HG02870 (cell line): ENCODE data around the gene JARID2.

Experiments used
- ATAC-seq: cut with Tn5 transposase; IDR thresholded peaks from one replicate; pipeline ENCODE4 v1.9.1; 2021; ENCODE audit warnings: mild to moderate bottlenecking, moderate library complexity; ENCODE audit not compliant: unreplicated experiment

The JARID2 gene

DNA sequence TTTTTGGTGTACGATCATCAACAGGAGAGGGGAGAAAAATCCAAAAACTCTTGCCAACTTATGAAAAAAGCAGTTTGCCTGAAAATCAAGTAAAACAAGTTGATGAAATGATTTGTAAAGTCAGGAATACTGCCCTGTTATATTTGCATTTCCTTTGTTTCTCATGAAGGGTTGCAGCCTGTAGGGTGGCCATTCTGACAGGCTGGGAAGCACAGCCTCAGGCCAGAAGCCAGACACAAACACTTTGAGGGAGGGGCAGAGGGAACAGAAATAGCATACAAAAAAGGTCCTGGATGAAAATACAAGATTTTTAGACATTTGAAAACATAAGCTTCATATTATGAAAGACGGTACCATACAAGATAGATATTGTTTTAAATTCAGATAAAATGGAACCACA lies 307.2 kb downstream of the JARID2 start:
- ATAC-seq: no peak

DNA sequence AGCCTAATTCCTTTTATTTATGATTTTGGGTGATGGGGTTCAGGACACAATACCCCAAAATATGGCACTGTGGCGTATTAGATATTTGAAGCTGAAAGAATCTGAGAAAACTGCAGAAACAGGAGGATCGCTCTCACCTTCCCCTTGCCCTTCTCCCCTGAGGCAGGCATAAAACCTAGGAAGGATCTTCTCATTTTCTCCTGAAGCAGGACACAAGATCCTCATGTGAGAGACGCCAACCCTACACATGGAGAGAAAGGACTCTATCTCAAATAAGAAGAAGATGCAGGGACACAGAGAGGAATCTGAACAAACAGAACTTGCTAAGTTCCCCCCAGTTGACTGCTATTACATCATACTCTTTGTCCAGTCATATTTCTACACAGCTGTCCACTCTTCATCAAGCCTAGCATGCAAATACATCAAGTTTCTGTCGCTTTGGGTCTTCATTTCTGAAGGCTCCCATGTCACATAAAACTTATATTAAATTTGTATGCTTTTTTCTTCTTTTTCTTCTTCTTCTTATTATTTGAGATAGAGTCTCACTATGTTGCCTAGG lies 307.9 kb downstream of the JARID2 start:
- ATAC-seq: no peak

DNA sequence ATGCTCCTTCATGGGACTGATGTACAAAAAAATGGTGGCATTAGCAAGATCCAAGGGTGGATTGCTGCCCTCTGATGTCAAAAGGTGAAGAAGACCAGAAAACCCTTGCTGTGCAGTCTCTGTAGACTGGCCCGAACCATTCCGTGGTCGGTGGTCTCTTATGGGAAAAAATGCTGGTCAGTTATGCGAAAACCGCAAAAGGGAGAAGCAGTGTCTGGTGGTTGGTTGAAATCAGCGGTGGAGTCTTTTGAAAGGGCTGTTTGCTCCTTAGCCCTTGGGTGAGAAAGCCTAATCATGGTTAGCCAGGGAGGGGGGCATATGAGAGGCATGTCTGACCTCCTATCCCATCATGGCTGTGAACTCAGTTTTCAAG lies 308.8 kb downstream of the JARID2 start:
- ATAC-seq: no peak

DNA sequence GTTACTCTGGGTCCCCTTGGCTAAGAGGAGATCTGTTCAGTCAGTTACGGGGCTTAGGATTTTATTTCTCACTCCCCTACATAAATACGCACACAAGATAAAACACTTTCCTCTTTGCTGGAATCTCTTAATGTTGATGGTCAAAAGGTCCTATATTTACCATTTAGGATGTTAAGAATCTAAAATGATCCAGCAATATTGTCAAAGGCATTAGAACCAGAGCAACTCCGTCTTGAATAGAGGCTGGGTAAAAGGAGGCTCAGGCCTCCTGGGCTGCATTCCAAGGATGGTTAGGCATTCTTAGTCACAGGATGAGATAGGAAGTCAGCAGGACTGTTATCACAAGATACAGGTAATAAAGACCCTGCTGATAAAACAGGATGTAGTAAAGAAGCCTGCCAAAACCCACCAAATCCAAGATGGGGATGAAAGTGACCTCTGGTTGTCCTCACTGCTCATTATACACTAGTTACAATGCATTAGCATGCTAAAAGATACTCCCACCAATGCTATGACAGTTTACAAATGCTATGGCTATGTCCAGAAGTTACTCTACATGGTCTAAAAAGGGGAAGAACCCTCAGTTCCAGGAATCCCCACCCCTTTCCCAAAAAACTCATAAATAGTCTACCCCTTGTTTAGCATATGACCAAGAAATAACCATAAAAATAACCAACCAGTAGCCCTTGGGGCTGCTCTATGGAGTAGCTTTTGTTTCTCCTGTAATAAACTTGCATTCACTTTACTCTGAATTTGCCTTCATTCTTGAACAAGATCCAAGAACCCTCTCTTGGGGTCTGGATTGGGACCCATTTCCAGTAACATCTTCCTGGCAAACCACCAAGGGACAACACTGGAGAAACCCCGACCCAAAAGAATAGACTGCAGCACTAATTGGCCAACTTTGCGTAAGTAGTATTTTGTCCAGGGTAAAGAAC lies 309.5 kb downstream of the JARID2 start:
- no peak for ATAC-seq

DNA sequence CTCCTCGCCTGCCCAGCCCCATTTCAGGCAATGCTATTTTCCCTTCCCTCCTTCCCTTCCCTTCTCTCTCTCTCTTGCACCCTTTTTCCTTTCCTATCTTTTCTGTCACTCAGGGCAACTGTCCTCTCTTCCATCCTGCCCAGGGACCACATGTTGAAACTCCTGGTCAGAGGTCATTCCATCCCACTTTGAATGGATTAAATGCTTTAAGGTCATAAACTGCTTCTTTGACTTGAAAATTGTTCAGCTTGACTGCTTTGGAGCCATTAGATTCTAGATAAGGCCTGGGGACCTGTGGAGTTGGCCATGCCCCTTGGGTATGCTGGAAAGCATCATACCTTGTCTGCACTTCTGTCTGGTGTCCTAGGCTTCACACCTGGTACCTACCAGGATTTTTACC lies 310.8 kb downstream of the JARID2 start:
- ATAC-seq: no peak

DNA sequence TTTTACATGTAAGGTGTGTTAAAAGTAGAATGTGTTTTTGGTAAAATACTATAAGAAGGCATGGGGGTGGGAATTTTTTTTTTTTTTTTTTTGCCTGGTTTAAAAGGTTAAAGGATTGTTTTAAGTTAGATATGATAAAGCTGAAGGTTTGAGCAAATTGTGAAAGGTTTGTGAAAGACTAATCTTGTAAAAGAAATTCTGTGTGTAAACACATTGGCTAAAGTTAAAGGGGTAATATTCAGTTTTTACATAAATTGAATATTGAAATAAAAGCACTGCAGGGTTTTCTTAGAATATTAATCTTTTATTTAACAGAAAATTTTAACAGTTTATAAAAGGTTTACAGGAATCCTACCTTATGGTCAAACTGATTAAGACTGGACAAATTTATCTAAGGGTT lies 311.3 kb downstream of the JARID2 start:
- ATAC-seq: no peak

DNA sequence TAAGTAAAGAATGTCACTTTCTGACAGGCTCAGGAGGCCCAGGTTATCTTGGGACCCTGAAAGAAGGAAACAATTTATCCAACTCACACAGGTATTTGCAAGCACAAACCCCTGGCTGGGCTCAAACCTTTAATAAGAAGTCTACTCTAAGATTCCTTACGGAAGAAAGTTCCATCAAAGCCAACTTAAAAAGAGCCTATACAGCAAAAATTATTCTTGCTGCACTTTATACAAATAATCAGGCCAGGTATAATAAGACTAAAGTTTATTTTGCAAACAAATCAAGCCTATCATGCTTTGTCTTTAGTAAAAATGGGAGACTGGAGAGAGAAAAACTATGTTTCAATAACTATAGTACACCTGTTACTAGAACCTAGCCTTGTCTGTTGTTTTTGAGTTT lies 314.8 kb downstream of the JARID2 start:
- ATAC-seq: no peak

DNA sequence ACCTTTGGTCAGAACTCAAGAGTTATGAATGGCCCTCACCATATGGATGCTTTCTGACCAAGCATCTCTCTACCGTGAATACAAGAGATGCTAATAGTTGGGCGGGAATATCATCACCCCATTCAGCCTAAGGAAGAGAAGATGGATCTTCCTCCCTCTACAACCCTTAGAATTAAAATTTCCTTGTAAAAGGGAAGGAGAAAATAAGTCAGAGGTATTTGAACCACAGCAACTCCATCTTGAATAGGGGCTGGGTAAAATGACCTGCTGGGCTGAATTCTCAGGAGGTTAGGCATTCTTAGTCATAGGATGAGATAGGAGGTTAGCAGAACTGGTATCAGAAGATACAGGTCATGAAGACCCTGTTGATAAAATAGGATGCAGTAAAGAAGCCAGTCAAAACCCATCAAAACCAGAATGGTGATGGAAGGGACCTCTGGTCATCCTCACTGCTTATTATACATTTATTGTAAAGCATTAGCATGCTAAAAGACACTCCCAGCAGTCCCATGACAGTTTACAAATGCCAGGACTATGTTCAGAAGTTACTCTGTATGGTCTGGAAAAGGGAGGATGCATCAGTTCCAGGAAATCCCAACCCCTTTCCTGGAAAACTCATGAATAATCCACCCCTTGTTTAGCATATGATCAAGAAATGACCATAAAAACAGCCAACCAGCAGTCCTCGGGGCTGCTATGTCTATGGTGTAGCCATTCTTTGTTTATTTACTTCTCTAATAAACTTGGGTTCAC lies 315.8 kb downstream of the JARID2 start:
- ATAC-seq: no peak

DNA sequence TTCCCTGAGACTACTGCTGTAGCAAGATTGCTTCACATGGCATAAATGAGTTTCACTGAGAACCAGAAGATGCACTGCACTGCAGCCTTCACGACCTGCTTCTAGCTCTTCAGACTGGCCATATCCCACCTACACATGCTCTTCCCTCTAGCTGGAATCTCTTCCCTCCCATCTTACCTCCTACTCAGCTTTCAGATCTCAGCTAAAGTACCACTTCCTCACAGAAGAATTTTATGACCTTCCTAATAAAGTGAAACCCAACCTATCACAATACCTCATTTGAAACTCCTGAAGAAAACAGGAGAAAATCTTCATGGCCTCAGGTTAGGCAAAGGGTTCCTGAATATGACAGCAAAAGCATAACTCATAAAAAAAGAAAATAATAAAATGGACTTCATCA lies 317.1 kb downstream of the JARID2 start:
- ATAC-seq: no peak

DNA sequence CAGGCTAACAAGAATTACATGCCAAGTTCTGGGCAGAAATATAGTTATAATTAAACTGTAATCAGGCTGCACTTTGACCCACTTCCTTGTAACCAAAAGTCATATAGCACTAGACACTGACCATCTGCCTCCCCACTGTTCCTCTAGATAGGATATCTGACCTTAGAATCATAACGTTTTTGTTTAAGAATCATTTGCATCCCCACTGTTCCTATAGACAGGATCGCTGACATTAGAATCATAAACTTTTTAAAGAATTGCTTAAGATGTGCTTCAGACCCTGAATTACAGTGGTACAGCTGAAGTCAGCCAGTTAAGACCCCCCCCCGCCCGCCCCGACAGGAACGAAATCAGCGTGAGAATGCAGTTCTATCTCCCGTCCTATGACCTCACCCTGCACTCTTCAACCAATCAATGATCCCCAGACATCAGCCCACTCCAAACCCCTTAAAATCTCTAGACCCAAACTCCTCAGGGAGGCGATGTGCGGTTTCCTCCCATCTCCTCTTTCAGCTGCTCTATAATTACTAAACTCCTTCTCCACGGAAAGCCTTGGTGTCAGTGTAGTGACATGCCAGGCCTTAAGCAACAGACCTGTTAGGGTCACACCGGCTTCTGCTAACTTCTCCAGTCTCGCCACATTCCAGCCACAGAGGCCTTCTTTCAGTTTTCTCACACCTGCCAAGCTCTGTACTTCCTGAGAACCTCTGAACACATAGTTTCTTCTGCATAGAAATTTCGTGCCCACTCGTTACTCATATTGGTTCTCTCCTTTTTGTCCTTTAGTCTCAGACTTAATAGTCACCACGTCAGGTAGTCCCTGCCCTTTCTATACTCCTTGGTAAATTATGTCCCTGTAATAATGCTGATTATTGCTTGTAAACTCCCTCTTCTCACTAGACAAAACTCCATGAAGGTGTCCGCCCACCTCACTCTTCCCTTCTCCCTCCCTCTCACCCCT lies 323.4 kb downstream of the JARID2 start:
- no peak for ATAC-seq

DNA sequence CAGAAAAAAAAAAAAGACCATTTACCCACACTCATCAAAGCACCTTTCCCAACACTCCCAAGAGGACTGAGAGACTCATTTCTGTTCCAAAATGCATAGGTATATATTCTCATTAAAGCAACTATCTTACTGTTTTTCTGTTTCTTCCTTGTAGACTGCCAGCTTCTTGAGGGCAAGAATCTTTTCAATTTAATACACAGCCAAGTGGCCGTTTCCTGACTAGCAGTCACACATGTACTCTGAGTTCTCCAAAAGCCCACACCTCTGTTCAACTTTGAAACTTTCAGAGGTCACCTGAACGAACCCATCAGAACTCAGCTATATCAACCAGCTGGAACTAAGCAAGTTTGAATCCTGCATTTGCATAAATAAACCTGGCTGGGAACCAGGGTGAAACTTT lies 324.3 kb downstream of the JARID2 start:
- ATAC-seq: no peak
